ENCODE results near the gene SLC25A40.
A peak's percentile ranks its signal among the peaks of the same experiment; 100 is the strongest.

SLC25A40 gene

DNA sequence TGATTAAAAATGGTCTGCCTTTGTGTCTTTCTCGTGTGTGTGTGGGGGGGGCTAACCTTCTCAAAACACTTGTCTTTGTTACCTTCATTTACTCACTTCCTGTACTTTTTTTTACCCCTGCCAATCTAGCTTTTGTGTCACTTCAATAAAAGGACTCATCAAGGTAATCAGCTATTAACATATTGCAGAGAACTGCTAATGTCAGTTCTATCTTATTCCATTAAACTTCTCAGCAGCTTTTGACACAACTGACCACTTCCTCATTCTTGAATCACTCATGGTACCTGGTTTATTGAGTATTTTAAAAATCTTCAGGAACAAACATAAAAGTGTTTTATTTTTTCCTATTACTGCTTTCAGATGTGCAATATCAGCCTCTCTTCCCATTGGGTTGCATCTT, 59.8 kb downstream of the SLC25A40 start:
- Histone ChIP-seq H3K36me3 (no peaks in the 10 kb centered on the region), H3K9me3 (no peaks in the 10 kb centered on the region), H3K27ac (no peak overlapping the region), H3K27me3 (no peaks in the 10 kb centered on the region), H3K4me3 (no peak overlapping the region), H3K4me1 (no peaks in the 10 kb centered on the region)
- TF ChIP-seq, protein P1, sequence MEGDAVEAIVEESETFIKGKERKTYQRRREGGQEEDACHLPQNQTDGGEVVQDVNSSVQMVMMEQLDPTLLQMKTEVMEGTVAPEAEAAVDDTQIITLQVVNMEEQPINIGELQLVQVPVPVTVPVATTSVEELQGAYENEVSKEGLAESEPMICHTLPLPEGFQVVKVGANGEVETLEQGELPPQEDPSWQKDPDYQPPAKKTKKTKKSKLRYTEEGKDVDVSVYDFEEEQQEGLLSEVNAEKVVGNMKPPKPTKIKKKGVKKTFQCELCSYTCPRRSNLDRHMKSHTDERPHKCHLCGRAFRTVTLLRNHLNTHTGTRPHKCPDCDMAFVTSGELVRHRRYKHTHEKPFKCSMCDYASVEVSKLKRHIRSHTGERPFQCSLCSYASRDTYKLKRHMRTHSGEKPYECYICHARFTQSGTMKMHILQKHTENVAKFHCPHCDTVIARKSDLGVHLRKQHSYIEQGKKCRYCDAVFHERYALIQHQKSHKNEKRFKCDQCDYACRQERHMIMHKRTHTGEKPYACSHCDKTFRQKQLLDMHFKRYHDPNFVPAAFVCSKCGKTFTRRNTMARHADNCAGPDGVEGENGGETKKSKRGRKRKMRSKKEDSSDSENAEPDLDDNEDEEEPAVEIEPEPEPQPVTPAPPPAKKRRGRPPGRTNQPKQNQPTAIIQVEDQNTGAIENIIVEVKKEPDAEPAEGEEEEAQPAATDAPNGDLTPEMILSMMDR (IDR thresholded peaks at IDR 0.05) = no peak
- no peak for DNase-seq
- intact Hi-C loops (cut with DNase I; ENCODE audit: low total_unique reads) = no loop called here

DNA sequence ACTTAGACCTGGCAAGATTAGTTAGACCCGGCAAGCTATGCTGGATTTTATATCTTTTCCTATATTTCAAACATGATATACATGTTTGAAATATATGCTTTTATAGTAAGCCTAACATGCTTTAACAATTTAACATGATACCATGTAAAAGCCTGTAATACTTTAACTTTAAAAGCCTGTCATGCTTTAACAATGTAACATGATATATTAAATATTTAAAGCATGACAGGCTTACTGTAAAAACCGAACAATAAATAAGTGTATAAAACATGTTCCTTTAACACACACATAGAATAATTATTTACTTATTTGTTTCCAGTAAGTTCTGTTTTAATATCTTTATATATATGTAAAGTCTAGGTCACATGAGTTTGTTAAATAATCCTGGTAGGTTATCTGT, 65.4 kb downstream of the SLC25A40 start:
- Histone ChIP-seq H3K27ac (no peak overlapping the region), H3K27me3 (no peaks in the 10 kb centered on the region), H3K36me3 (no peaks in the 10 kb centered on the region), H3K4me3 (no peak overlapping the region), H3K9me3 (no peaks in the 10 kb centered on the region), H3K4me1 (no peaks in the 10 kb centered on the region)
- intact Hi-C loops (cut with DNase I; ENCODE audit: low total_unique reads) = no loop called here
- DNase-seq = no peak
- TF ChIP-seq, protein P1 (IDR thresholded peaks at IDR 0.05) = no peak

DNA sequence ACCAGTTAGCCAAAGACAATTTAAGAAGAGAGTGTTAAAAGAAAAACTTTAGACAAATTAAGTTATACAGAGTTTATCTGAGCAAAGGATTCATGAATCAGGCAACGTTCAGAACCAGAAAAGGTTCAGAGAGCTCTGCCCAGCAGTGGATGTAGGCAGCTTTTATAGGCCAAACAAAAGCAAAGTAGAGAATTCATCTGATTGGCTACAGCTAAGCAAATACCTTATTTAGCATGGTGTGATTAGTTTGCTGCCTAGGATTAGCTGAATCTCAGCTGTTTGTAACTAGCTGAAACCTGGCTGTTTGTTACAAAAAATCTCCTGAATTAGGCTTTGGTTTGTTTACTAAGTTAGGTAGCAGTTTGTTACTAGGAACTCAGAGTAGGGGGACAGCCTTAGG, 66.0 kb downstream of the SLC25A40 start:
- Histone ChIP-seq H3K27ac (no peak overlapping the region), H3K9me3 (no peaks in the 10 kb centered on the region), H3K4me3 (no peak overlapping the region), H3K36me3 (no peaks in the 10 kb centered on the region), H3K27me3 (no peaks in the 10 kb centered on the region), H3K4me1 (no peaks in the 10 kb centered on the region)
- intact Hi-C loops (cut with DNase I; ENCODE audit: low total_unique reads) = no loop called here
- TF ChIP-seq, protein P1 (IDR thresholded peaks at IDR 0.05) = no peak
- no peak for DNase-seq

DNA sequence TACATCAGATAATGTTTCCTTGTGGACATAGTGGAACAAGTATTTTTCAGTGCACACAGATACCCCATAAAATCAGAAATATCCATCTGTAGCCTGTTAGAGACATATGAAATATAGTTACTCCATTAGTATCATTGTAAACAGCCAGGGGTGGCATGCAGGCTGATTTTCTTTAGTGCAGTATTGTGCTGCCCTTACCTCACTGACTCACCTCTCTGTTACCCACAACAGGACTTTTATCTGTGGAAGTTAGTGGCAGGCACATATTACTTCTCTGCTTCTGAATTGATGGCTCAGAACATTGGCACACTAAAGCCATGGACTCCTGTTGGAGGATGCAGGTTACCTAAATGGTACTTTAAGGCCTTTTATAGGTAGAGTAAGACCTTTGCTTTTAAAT, 70.0 kb downstream of the SLC25A40 start:
- Histone ChIP-seq H3K9me3 (no peaks in the 10 kb centered on the region), H3K4me3 (no peak overlapping the region), H3K4me1 (no peaks in the 10 kb centered on the region), H3K27ac (no peak overlapping the region), H3K27me3 (no peaks in the 10 kb centered on the region), H3K36me3 (no peaks in the 10 kb centered on the region)
- TF ChIP-seq, protein P1 (IDR thresholded peaks at IDR 0.05) = no peak
- intact Hi-C loops (cut with DNase I; ENCODE audit: low total_unique reads) = no loop called here
- no peak for DNase-seq

DNA sequence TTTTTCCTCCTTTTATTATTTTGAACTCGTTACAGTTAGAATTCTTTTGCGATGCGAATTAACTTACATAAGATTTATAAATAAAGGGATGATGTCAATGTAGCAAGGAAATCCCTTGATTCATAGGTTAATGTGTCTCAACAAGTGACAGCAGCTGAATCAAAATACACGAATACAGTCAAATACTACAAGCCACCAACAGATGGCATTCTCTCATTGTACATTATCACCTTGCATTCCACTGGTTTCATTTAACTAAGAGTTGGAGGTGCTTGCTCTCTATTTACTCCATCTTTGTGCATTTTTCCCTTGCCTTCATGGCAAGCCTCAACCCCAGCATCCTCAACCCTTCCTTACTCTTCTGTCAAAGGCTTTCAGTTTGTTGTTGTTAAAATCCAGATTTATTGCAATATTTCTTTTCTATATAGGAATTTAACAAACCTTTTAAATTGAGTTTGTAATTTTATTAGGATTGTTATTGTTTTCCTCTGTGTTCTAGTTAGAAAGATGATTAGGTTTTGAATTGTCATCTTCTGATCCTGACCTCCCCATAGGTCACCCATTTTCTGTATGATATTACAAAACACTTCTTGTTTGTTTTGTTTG, 78.3 kb downstream of the SLC25A40 start:
- no peaks in the 10 kb centered on the region for H3K9me3 ChIP-seq
- no peak overlapping the region for H3K27ac ChIP-seq
- intact Hi-C loops (cut with DNase I; ENCODE audit: low total_unique reads) = loop anchor here (10.0 kb wide), 1 partner anchor 87 kb away; no protein-coding TSS in a partner anchor
- no peaks in the 10 kb centered on the region for H3K27me3 ChIP-seq
- DNase-seq = no peak
- TF ChIP-seq, protein P1 (IDR thresholded peaks at IDR 0.05) = peak; percentile 39 to 47
- no peaks in the 10 kb centered on the region for H3K36me3 ChIP-seq
- H3K4me1 ChIP-seq = no peaks in the 10 kb centered on the region
- H3K4me3 ChIP-seq = no peak overlapping the region

DNA sequence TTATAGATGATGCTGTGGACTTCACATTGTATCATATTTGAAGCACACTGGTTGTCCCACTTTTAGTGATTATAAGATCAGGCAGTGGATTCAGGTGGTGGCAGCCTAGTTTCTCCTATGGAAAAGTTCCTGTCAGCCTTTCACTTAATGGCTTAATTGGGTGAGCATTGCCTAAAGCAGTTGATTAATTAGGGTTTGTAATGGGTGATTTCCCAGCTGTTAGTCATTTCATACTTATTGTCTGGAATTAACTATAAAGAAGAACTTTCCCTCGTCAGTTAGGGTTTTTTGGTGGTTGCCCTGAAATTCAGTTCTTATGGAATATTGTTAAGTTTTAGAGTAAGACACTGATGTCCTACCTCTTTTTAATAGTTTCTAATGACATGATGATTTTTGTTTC, 78.8 kb downstream of the SLC25A40 start:
- TF ChIP-seq, protein P1 (IDR thresholded peaks at IDR 0.05) = no peak

More for the DNA sequence above, 78.8 kb downstream of the SLC25A40 start:
- DNase-seq = no peak
- Histone ChIP-seq H3K4me3 (no peak overlapping the region), H3K36me3 (no peaks in the 10 kb centered on the region), H3K4me1 (no peaks in the 10 kb centered on the region), H3K27me3 (no peaks in the 10 kb centered on the region), H3K9me3 (no peaks in the 10 kb centered on the region), H3K27ac (no peak overlapping the region)
- intact Hi-C loops (cut with DNase I; ENCODE audit: low total_unique reads) = loop anchor here (10.0 kb wide), 1 partner anchor 87 kb away; no protein-coding TSS in a partner anchor

All from tibial artery (tissue), 4 donors.